T follicular helper cell (primary cell): ENCODE measurements around the gene MEI1.
"Not testable (repeated sequence)": the region's sequence is repeated elsewhere in the genome, so short reads cannot be mapped to it uniquely, and the experiment has no call there.

Experiments
- DNase-seq: peaks from one replicate; pipeline ENCODE4 v3.0.0-alpha.2; 2020; ENCODE audit warnings: low read depth
- total RNA-seq, 2 experiments: gene quantifications; one replicate each; lab custom pipeline; 2026; lab: John Stamatoyannopoulos, UW

MEI1 gene
- total RNA-seq: 13.7 to 40.7 reads per million in 2 experiments

- DNase-seq: peak; percentile 87
These were observed at the start of gene MEI1 for GRCh38 chr22:41699264-41700107. Gene MEI1, plus strand, starts transcription at chr22:41699503. Its CDS starts 36 bp downstream, at chr22:41699539.

- DNase-seq: no peak
These were observed 49.1 kb upstream of the MEI1 start for GRCh38 chr22:41650229-41650628.

GRCh38 chr22:41650821-41651220 is 48.5 kb upstream of the MEI1 start:
- DNase-seq: no peak

GRCh38 chr22:41654322-41654721 is 45.0 kb upstream of the MEI1 start:
- DNase-seq: no peak

- no peak for DNase-seq
These were observed 42.7 kb upstream of the MEI1 start for GRCh38 chr22:41656556-41656955.

GRCh38 chr22:41657709-41658108 is 41.6 kb upstream of the MEI1 start:
- no peak for DNase-seq

GRCh38 chr22:41658869-41659268 is 40.4 kb upstream of the MEI1 start:
- DNase-seq: no peak

GRCh38 chr22:41659941-41660340 is 39.4 kb upstream of the MEI1 start:
- no peak for DNase-seq

GRCh38 chr22:41660416-41660815 is 38.9 kb upstream of the MEI1 start:
- no peak for DNase-seq

- DNase-seq: no peak
These were observed 38.2 kb upstream of the MEI1 start for GRCh38 chr22:41661088-41661487.

GRCh38 chr22:41661713-41662112 is 37.6 kb upstream of the MEI1 start:
- DNase-seq: no peak

GRCh38 chr22:41663594-41663993 is 35.7 kb upstream of the MEI1 start:
- DNase-seq: not testable (repeated sequence)

GRCh38 chr22:41664490-41664889 is 34.8 kb upstream of the MEI1 start:
- no peak for DNase-seq

- DNase-seq: no peak
These were observed 34.4 kb upstream of the MEI1 start for GRCh38 chr22:41664951-41665350.

- no peak for DNase-seq
These were observed 30.1 kb upstream of the MEI1 start for GRCh38 chr22:41668971-41669911.

GRCh38 chr22:41672096-41672495 is 27.2 kb upstream of the MEI1 start:
- DNase-seq: not testable (repeated sequence)

- DNase-seq: no peak
These were observed 26.4 kb upstream of the MEI1 start for GRCh38 chr22:41672780-41673509.

GRCh38 chr22:41674846-41675340 is 24.4 kb upstream of the MEI1 start:
- DNase-seq: no peak

- no peak for DNase-seq
These were observed 23.2 kb upstream of the MEI1 start for GRCh38 chr22:41676134-41676533.

GRCh38 chr22:41681616-41682015 is 17.7 kb upstream of the MEI1 start:
- DNase-seq: no peak

GRCh38 chr22:41682033-41682807 is 17.1 kb upstream of the MEI1 start:
- peak; percentile 79 for DNase-seq
